Sigmoid colon (tissue), 4 donors: Measurements from ENCODE around the gene UGT1A5.

Experiments
- POLR2A ChIP-seq, 2 donors: fragments of 450-650 bp; IDR thresholded peaks; one replicate each; pipeline ENCODE4 v1.6.1; 2016; ENCODE audit warnings: antibody characterized with exemption in 2 of 2, mild to moderate bottlenecking in 2 of 2, moderate library complexity in 2 of 2
- POLR2AphosphoS5 ChIP-seq, 4 donors: sonication (generic); formaldehyde crosslinking; IDR thresholded peaks; one replicate each; pipeline ENCODE4 v1.6.1; 2017; ENCODE audit warnings: antibody characterized with exemption in 4 of 4
- TF ChIP-seq, protein P1 (sequence below), 4 experiments: fragments of 450-650 bp in 3 of 4; fragments of 200-600 bp in 1 of 4; IDR thresholded peaks; one replicate each; pipeline ENCODE4 v1.5.1; 2016 to 2019; ENCODE audit warnings: antibody characterized with exemption in 4 of 4, mild to moderate bottlenecking in 3 of 4, moderate library complexity in 2 of 4

DNA sequence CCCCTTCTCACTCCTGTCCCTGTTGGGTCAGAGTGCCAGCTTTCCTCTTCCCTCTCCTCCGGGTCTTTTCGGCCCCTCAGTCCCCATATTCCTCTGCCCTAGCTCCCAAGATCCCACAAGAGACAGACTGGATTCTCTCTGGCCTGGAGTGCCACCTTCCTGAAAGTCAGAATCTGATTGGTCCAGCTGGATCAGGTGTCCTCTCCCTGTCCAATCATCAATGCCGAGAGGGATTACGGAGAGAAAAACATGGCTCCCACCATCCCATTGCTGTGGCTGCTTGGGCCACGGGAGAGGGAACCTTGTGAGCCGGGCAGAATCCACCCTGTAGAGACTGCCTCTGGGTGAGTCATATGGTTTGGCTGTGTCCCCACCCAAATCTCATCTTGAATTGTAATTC lies 62.7 kb downstream of the UGT1A5 start:
- TF ChIP-seq, protein P1, sequence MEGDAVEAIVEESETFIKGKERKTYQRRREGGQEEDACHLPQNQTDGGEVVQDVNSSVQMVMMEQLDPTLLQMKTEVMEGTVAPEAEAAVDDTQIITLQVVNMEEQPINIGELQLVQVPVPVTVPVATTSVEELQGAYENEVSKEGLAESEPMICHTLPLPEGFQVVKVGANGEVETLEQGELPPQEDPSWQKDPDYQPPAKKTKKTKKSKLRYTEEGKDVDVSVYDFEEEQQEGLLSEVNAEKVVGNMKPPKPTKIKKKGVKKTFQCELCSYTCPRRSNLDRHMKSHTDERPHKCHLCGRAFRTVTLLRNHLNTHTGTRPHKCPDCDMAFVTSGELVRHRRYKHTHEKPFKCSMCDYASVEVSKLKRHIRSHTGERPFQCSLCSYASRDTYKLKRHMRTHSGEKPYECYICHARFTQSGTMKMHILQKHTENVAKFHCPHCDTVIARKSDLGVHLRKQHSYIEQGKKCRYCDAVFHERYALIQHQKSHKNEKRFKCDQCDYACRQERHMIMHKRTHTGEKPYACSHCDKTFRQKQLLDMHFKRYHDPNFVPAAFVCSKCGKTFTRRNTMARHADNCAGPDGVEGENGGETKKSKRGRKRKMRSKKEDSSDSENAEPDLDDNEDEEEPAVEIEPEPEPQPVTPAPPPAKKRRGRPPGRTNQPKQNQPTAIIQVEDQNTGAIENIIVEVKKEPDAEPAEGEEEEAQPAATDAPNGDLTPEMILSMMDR (IDR thresholded peaks at IDR 0.05), result no peak
- no peak for TF ChIP-seq POLR2AphosphoS5 (IDR thresholded peaks at IDR 0.05)
- TF ChIP-seq POLR2A (IDR thresholded peaks at IDR 0.05), result no peak
